Fibroblast of lung (primary cell): ENCODE measurements around the gene ZNF318. TPM values are rescaled to one million over a fixed set of nuclear protein-coding genes. Genes with fewer than 3 reads are reported as not detected.

Experiments
- DNase-seq, 2 donors: peaks; one replicate each; pipeline versions ENCODE4 v3.0.0 to v3.0.0-alpha.2; 2010; ENCODE audit warnings: low read depth in 2 of 2
- H2AFZ ChIP-seq: 2 replicates; pipeline ENCODE4 v1.5.1; 2012; ENCODE audit warnings: low read length, control low read depth, inconsistent platforms
- H3K27ac ChIP-seq: 2 replicates; pipeline ENCODE4 v1.5.1; 2011; ENCODE audit warnings: low read length, control low read depth; ENCODE audit not compliant: insufficient read depth
- H3K27me3 ChIP-seq: 2 replicates; pipeline ENCODE4 v1.5.1; 2011; ENCODE audit warnings: mild to moderate bottlenecking, low read length; ENCODE audit not compliant: control insufficient read depth, insufficient read depth
- H3K36me3 ChIP-seq: 2 replicates; pipeline ENCODE4 v1.5.1; 2011; ENCODE audit warnings: low read length; ENCODE audit not compliant: control insufficient read depth, insufficient read depth
- H3K4me1 ChIP-seq: 2 replicates; pipeline ENCODE4 v1.5.1; 2011; ENCODE audit warnings: low read length; ENCODE audit not compliant: control insufficient read depth, insufficient read depth; ENCODE audit errors: extremely low read depth
- H3K4me2 ChIP-seq: 2 replicates; pipeline ENCODE4 v1.5.1; 2011; ENCODE audit warnings: low read length, control low read depth; ENCODE audit not compliant: insufficient read depth; ENCODE audit errors: extremely low read depth
- H3K4me3 ChIP-seq, 4 experiments: fragments of 200-600 bp in 1 of 4; sonication (generic) in 1 of 4; replicated peaks in 1 of 4; 2 replicates each; pipeline ENCODE4 v1.5.1; 2011 to 2016; ENCODE audit warnings: low read length in 4 of 4, low read depth in 3 of 4, mild to moderate bottlenecking in 3 of 4, control low read depth in 2 of 4, inconsistent platforms in 1 of 4, mixed read lengths in 1 of 4; ENCODE audit not compliant: insufficient read depth in 1 of 4; ENCODE audit errors: control extremely low read depth in 1 of 4
- H3K79me2 ChIP-seq: 2 replicates; pipeline ENCODE4 v1.5.1; 2012; ENCODE audit warnings: mild to moderate bottlenecking, low read length, inconsistent platforms; ENCODE audit not compliant: control insufficient read depth, insufficient read depth
- H3K9ac ChIP-seq: 2 replicates; pipeline ENCODE4 v1.5.1; 2011; ENCODE audit warnings: mild to moderate bottlenecking, low read length, control low read depth; ENCODE audit not compliant: insufficient read depth
- H3K9me3 ChIP-seq: 2 replicates; pipeline ENCODE4 v1.5.1; 2012; ENCODE audit warnings: low read depth, low read length; ENCODE audit not compliant: control insufficient read depth, insufficient read depth
- H4K20me1 ChIP-seq: 2 replicates; pipeline ENCODE4 v1.5.1; 2011; ENCODE audit warnings: low read length; ENCODE audit not compliant: control insufficient read depth, insufficient read depth; ENCODE audit errors: extremely low read depth
- CTCF ChIP-seq, 2 donors: IDR thresholded peaks in 1 of 2; conservative IDR thresholded peaks in 1 of 2; 1 replicate in 1 of 2; 2 replicates in 1 of 2; pipeline ENCODE4 v1.5.1; 2011 to 2012; ENCODE audit warnings: low read length in 2 of 2, control low read depth in 1 of 2, inconsistent platforms in 1 of 2, low read depth in 1 of 2, mild to moderate bottlenecking in 1 of 2
- EZH2 ChIP-seq: IDR thresholded peaks from 2 replicates; pipeline ENCODE4 v1.5.1; 2012; ENCODE audit warnings: low read length, control low read depth, mild to moderate bottlenecking; ENCODE audit errors: missing control alignments
- polyA plus RNA-seq, 2 donors: library from polyadenylated mRNA; depleted of rRNA in 1 of 2; stranded (reverse) in 1 of 2; unstranded in 1 of 2; fragments of >200 nt; gene quantifications; 2 replicates each; pipeline ENCODE4 v1.2.1, GENCODE V29; 2011 to 2012; ENCODE audit warnings: missing spikeins in 1 of 2
- total RNA-seq: library from RNA; depleted of rRNA; stranded (reverse); fragments of >200 nt; gene quantifications from 2 replicates; pipeline ENCODE4 v1.2.1, GENCODE V29; 2014

The ZNF318 gene
- total and polyA plus RNA-seq, 2 donors (not counting 1 experiment from before 2014, with no cell fraction given): 6.1 to 8.6 TPM

GRCh38 chr6:43308101-43308989, 61.1 kb downstream of the ZNF318 start, which contains the start of gene CRIP3:
Gene CRIP3 (minus strand): TSS chr6:43308826. CDS start chr6:43308792, 34 bp downstream.
- Histone ChIP-seq H3K4me3 (peak within 1 kb of the TSS; percentile 9 to 37 (median 28)), H4K20me1 (no peaks in the 10 kb centered on the region), H3K27me3 (peaks cover 15% of the 10 kb centered on the region), H3K9me3 (no peaks in the 10 kb centered on the region), H3K4me1 (peaks cover 2% of the 10 kb centered on the region), H3K4me2 (peak within 1 kb of the TSS; percentile 75), H3K9ac (no peak within 1 kb of the TSS), H3K79me2 (no peaks in the 10 kb centered on the region), H3K27ac (no peak within 1 kb of the TSS), H3K36me3 (no peaks in the 10 kb centered on the region), H2AFZ (peak within 1 kb of the TSS; percentile 39)
- TF ChIP-seq CTCF (conservative IDR thresholded peaks at IDR 0.05 in 1 of 2, IDR thresholded peaks at IDR 0.05 in 1 of 2; ENCODE audit: low read depth in 1 of 2, low read length in 2 of 2): peak in 1 of 2 donors; percentile 30
- TF ChIP-seq EZH2: peak; percentile 29
- DNase-seq: peak; percentile 11 to 19

- Histone ChIP-seq H2AFZ (no peak overlapping the region), H3K4me2 (no peak overlapping the region), H4K20me1 (no peaks in the 10 kb centered on the region), H3K9me3 (no peaks in the 10 kb centered on the region), H3K4me3 (no peak overlapping the region), H3K79me2 (no peaks in the 10 kb centered on the region), H3K27ac (no peak overlapping the region), H3K4me1 (peaks cover 2% of the 10 kb centered on the region), H3K27me3 (peaks cover 15% of the 10 kb centered on the region), H3K36me3 (no peaks in the 10 kb centered on the region), H3K9ac (no peak overlapping the region)
- no peak for DNase-seq
- TF ChIP-seq EZH2 (no peak), CTCF (conservative IDR thresholded peaks at IDR 0.05 in 1 of 2, IDR thresholded peaks at IDR 0.05 in 1 of 2; ENCODE audit: low read depth in 1 of 2, low read length in 2 of 2) (no peak)
Measured at GRCh38 chr6:43307451-43308100, 61.9 kb downstream of the ZNF318 start.

GRCh38 chr6:43306086-43306485, 63.4 kb downstream of the ZNF318 start:
- H2AFZ ChIP-seq: no peak overlapping the region
- DNase-seq: no peak
- TF ChIP-seq CTCF (conservative IDR thresholded peaks at IDR 0.05 in 1 of 2, IDR thresholded peaks at IDR 0.05 in 1 of 2; ENCODE audit: low read depth in 1 of 2, low read length in 2 of 2): no peak
- no peak for TF ChIP-seq EZH2
- H3K4me3 ChIP-seq: no peak overlapping the region
- H3K9ac ChIP-seq: no peak overlapping the region
- H3K27me3 ChIP-seq: peaks cover 23% of the 10 kb centered on the region
- H3K4me1 ChIP-seq: peaks cover 2% of the 10 kb centered on the region
- no peaks in the 10 kb centered on the region for H4K20me1 ChIP-seq
- H3K36me3 ChIP-seq: no peaks in the 10 kb centered on the region
- no peaks in the 10 kb centered on the region for H3K79me2 ChIP-seq
- H3K4me2 ChIP-seq: no peak overlapping the region
- H3K27ac ChIP-seq: no peak overlapping the region
- H3K9me3 ChIP-seq: no peaks in the 10 kb centered on the region
